GM19397 (cell line): Measurements from ENCODE around the gene C13orf46.
"Not testable (repeated sequence)": the region's sequence is repeated elsewhere in the genome, so short reads cannot be mapped to it uniquely, and the experiment has no call there.

Source experiments
- ATAC-seq: cut with Tn5 transposase; IDR thresholded peaks from one replicate; pipeline ENCODE4 v1.9.1; 2021; ENCODE audit warnings: mild to moderate bottlenecking, moderate library complexity; ENCODE audit not compliant: unreplicated experiment

The C13orf46 gene

GRCh38 chr13:113973218-113974164, at the start of gene C13orf46:
TSS of gene C13orf46 (minus strand) at chr13:113974076. CDS start at chr13:113973997, 79 bp downstream.
- ATAC-seq = no peak

GRCh38 chr13:114022876-114023275, 49.0 kb upstream of the C13orf46 start:
- ATAC-seq = no peak

- no peak for ATAC-seq
These were observed 48.4 kb upstream of the C13orf46 start for GRCh38 chr13:114022309-114022669.

GRCh38 chr13:114021464-114022308, 47.8 kb upstream of the C13orf46 start:
- no peak for ATAC-seq

GRCh38 chr13:114020750-114021463, 47.0 kb upstream of the C13orf46 start:
- no peak for ATAC-seq

- ATAC-seq = not testable (repeated sequence)
These were observed 46.3 kb upstream of the C13orf46 start for GRCh38 chr13:114020134-114020533.

GRCh38 chr13:114019367-114019766, 45.5 kb upstream of the C13orf46 start:
- no peak for ATAC-seq

GRCh38 chr13:114018461-114019055, 44.7 kb upstream of the C13orf46 start:
- no peak for ATAC-seq

GRCh38 chr13:114017966-114018365, 44.1 kb upstream of the C13orf46 start:
- no peak for ATAC-seq

GRCh38 chr13:114017028-114017630, 43.3 kb upstream of the C13orf46 start:
- no peak for ATAC-seq

- no peak for ATAC-seq
These were observed 42.6 kb upstream of the C13orf46 start for GRCh38 chr13:114016321-114017027.

GRCh38 chr13:114015969-114016295, 42.1 kb upstream of the C13orf46 start:
- ATAC-seq = no peak

- no peak for ATAC-seq
These were observed 41.5 kb upstream of the C13orf46 start for GRCh38 chr13:114015111-114015968.

- ATAC-seq = no peak
These were observed 40.2 kb upstream of the C13orf46 start for GRCh38 chr13:114013952-114014629.

GRCh38 chr13:114013336-114013735, 39.5 kb upstream of the C13orf46 start:
- no peak for ATAC-seq

GRCh38 chr13:114012921-114013320, 39.0 kb upstream of the C13orf46 start:
- no peak for ATAC-seq

GRCh38 chr13:114012141-114012540, 38.3 kb upstream of the C13orf46 start:
- no peak for ATAC-seq

- ATAC-seq = no peak
These were observed 37.4 kb upstream of the C13orf46 start for GRCh38 chr13:114011226-114011625.
